Measurements from ENCODE around the gene LCN9.
"Not testable (repeated sequence)": the region's sequence is repeated elsewhere in the genome, so short reads cannot be mapped to it uniquely, and the experiment has no call there.

LCN9 gene

GRCh38 chr9:135663857-135664256, 748 bp downstream of the LCN9 start:
- H3K4me1 Mint-ChIP-seq = no peaks in the 10 kb centered on the region
- peaks cover 8% of the 10 kb centered on the region for H3K27me3 Mint-ChIP-seq
- H3K9me3 Mint-ChIP-seq = peaks cover 0 to 3% of the 10 kb centered on the region in 2 donors
- ATAC-seq = no peak
- DNase-seq = no peak
- H3K4me3 Mint-ChIP-seq = no peak overlapping the region
- H3K27ac Mint-ChIP-seq = no peak overlapping the region

GRCh38 chr9:135664266-135664665, 1.2 kb downstream of the LCN9 start:
- H3K9me3 Mint-ChIP-seq = peaks cover 0 to 7% of the 10 kb centered on the region in 2 donors
- no peaks in the 10 kb centered on the region for H3K4me1 Mint-ChIP-seq
- DNase-seq (no peak), ATAC-seq (no peak)
- no peak overlapping the region for H3K4me3 Mint-ChIP-seq
- no peak overlapping the region for H3K27ac Mint-ChIP-seq
- H3K27me3 Mint-ChIP-seq = peaks cover 8% of the 10 kb centered on the region

GRCh38 chr9:135664801-135665794, 2.0 kb downstream of the LCN9 start:
- no peak for DNase-seq
- Mint-ChIP-seq H3K4me3 (no peak overlapping the region), H3K4me1 (no peaks in the 10 kb centered on the region), H3K27me3 (peaks cover 8% of the 10 kb centered on the region), H3K27ac (no peak overlapping the region), H3K9me3 (peaks cover 0 to 9% of the 10 kb centered on the region in 2 donors)
- ATAC-seq = no peak

- Mint-ChIP-seq H3K9me3 (peaks cover 0 to 9% of the 10 kb centered on the region in 2 donors), H3K4me1 (no peaks in the 10 kb centered on the region), H3K4me3 (no peak overlapping the region), H3K27ac (no peak overlapping the region), H3K27me3 (peaks cover 8% of the 10 kb centered on the region)
- DNase-seq = no peak
- ATAC-seq = no peak
Measured at GRCh38 chr9:135665795-135666189, 2.7 kb downstream of the LCN9 start.

GRCh38 chr9:135666534-135667462, 3.7 kb downstream of the LCN9 start:
- no peak overlapping the region for H3K4me3 Mint-ChIP-seq
- ATAC-seq = no peak
- H3K27me3 Mint-ChIP-seq = peaks cover 8% of the 10 kb centered on the region
- no peak for DNase-seq
- no peak overlapping the region for H3K27ac Mint-ChIP-seq
- no peaks in the 10 kb centered on the region for H3K4me1 Mint-ChIP-seq
- peaks cover 0 to 9% of the 10 kb centered on the region in 2 donors for H3K9me3 Mint-ChIP-seq

GRCh38 chr9:135667463-135668001, 4.4 kb downstream of the LCN9 start:
- DNase-seq = no peak
- Mint-ChIP-seq H3K4me3 (no peak overlapping the region), H3K9me3 (peaks cover 0 to 9% of the 10 kb centered on the region in 2 donors), H3K27me3 (peaks cover 8% of the 10 kb centered on the region), H3K27ac (no peak overlapping the region), H3K4me1 (no peaks in the 10 kb centered on the region)
- ATAC-seq = no peak

GRCh38 chr9:135669018-135669417, 5.9 kb downstream of the LCN9 start:
- not testable (repeated sequence) for H3K4me1 Mint-ChIP-seq, DNase-seq, ATAC-seq, H3K27me3 Mint-ChIP-seq, H3K4me3 Mint-ChIP-seq, H3K27ac Mint-ChIP-seq, H3K9me3 Mint-ChIP-seq

GRCh38 chr9:135669616-135670285, 6.6 kb downstream of the LCN9 start:
- no peak for DNase-seq
- ATAC-seq = no peak
- H3K4me3 Mint-ChIP-seq = no peak overlapping the region
- H3K27ac Mint-ChIP-seq = no peak overlapping the region
- peaks cover 8% of the 10 kb centered on the region for H3K27me3 Mint-ChIP-seq
- no peaks in the 10 kb centered on the region for H3K4me1 Mint-ChIP-seq
- H3K9me3 Mint-ChIP-seq = peaks cover 0 to 9% of the 10 kb centered on the region in 2 donors

GRCh38 chr9:135670721-135671590, 7.8 kb downstream of the LCN9 start:
- Mint-ChIP-seq H3K27me3 (no peaks in the 10 kb centered on the region), H3K27ac (no peak overlapping the region), H3K4me3 (no peak overlapping the region), H3K9me3 (peaks cover 0 to 9% of the 10 kb centered on the region in 2 donors), H3K4me1 (no peaks in the 10 kb centered on the region)
- DNase-seq (no peak), ATAC-seq (no peak)

GRCh38 chr9:135671591-135672041, 8.5 kb downstream of the LCN9 start:
- H3K4me3 Mint-ChIP-seq = no peak overlapping the region
- no peak for ATAC-seq
- H3K9me3 Mint-ChIP-seq = peaks cover 0 to 9% of the 10 kb centered on the region in 2 donors
- H3K27ac Mint-ChIP-seq = no peak overlapping the region
- no peaks in the 10 kb centered on the region for H3K4me1 Mint-ChIP-seq
- no peaks in the 10 kb centered on the region for H3K27me3 Mint-ChIP-seq
- DNase-seq = no peak

- not testable (repeated sequence) for H3K27me3 Mint-ChIP-seq, H3K27ac Mint-ChIP-seq, H3K4me3 Mint-ChIP-seq, H3K4me1 Mint-ChIP-seq, DNase-seq, H3K9me3 Mint-ChIP-seq, ATAC-seq
Measured at GRCh38 chr9:135672786-135673185, 9.7 kb downstream of the LCN9 start.

GRCh38 chr9:135673941-135674340, 10.8 kb downstream of the LCN9 start:
- H3K9me3 Mint-ChIP-seq = peaks cover 0 to 5% of the 10 kb centered on the region in 2 donors
- DNase-seq = no peak
- H3K4me3 Mint-ChIP-seq = no peak overlapping the region
- no peak overlapping the region for H3K27ac Mint-ChIP-seq
- ATAC-seq = no peak
- H3K4me1 Mint-ChIP-seq = no peaks in the 10 kb centered on the region
- no peaks in the 10 kb centered on the region for H3K27me3 Mint-ChIP-seq

GRCh38 chr9:135674977-135675376, 11.9 kb downstream of the LCN9 start:
- Mint-ChIP-seq H3K4me1 (no peaks in the 10 kb centered on the region), H3K4me3 (no peak overlapping the region), H3K27me3 (no peaks in the 10 kb centered on the region), H3K27ac (no peak overlapping the region), H3K9me3 (no peaks in the 10 kb centered on the region)
- ATAC-seq = no peak
- DNase-seq = no peak

- Mint-ChIP-seq H3K4me1 (no peaks in the 10 kb centered on the region), H3K9me3 (no peaks in the 10 kb centered on the region), H3K27ac (no peak overlapping the region), H3K27me3 (peaks cover 1% of the 10 kb centered on the region), H3K4me3 (no peak overlapping the region)
- DNase-seq (no peak), ATAC-seq (no peak)
Measured at GRCh38 chr9:135676891-135677290, 13.8 kb downstream of the LCN9 start.

Measured in stimulated activated naive CD8-positive, alpha-beta T cell treated with anti-CD3 and anti-CD28 coated beads, Interleukin-15, amount 100 ng/mL, for 72 hours (primary cell).